IMR-90 (cell line): Measurements from ENCODE around the gene POU2AF1. TPM values are rescaled to one million over a fixed set of nuclear protein-coding genes. Genes with fewer than 3 reads are reported as not detected.

Experiments used
- ATAC-seq: fragments of 200-7000 bp; cut with Tn5 transposase; 2 replicates; pipeline ENCODE4 v1.9.1; 2020; ENCODE audit warnings: low read depth, mild to moderate bottlenecking, moderate library complexity
- BruUV-seq: library from RNA; stranded (reverse); fragments of 400-500 nt; replicated peaks from 2 replicates; lab custom pipeline; 2021; lab: Mats Ljungman, UMichigan
- CTCF ChIA-PET: fragments of 300-600 bp; formaldehyde crosslinking; extraction: SDS; loops from one replicate; lab custom pipeline; 2021; ENCODE audit warnings: antibody characterized with exemption; lab: Yijun Ruan, JAX
- POLR2A ChIA-PET: fragments of 300-600 bp; sonication (Branson Sonifier 250); formaldehyde crosslinking; loops from one replicate; lab custom pipeline; 2022; ENCODE audit warnings: antibody characterized with exemption; ENCODE audit not compliant: unreplicated experiment; lab: Charles Lee
- DNase-seq: peaks from one replicate; pipeline ENCODE4 v3.0.0; 2013
- H2AFZ ChIP-seq: replicated peaks from 2 replicates; pipeline ENCODE3; 2013; ENCODE audit warnings: low read length, mild to moderate bottlenecking; ENCODE audit not compliant: poor library complexity
- H2AK5ac ChIP-seq: 2 replicates; pipeline ENCODE4 v1.6.1; 2013; ENCODE audit warnings: low read depth, low read length, inconsistent platforms
- H2AK9ac ChIP-seq: replicated peaks from 2 replicates; pipeline ENCODE3; 2013; ENCODE audit warnings: mild to moderate bottlenecking, low read depth, low read length, moderate library complexity; ENCODE audit not compliant: poor library complexity
- H2BK120ac ChIP-seq: 2 replicates; pipeline ENCODE4 v1.6.1; 2013; ENCODE audit warnings: low read depth, low read length, inconsistent platforms
- H2BK15ac ChIP-seq: 3 replicates; pipeline ENCODE4 v1.6.1; 2013; ENCODE audit warnings: low read depth, low read length, inconsistent platforms
- H2BK20ac ChIP-seq: 2 replicates; pipeline ENCODE4 v1.6.1; 2013; ENCODE audit warnings: low read depth, mild to moderate bottlenecking, inconsistent platforms, low read length, moderate library complexity
- H2BK5ac ChIP-seq: 2 replicates; pipeline ENCODE4 v1.6.1; 2013; ENCODE audit warnings: mild to moderate bottlenecking, low read depth, low read length, inconsistent platforms; ENCODE audit not compliant: poor library complexity, severe bottlenecking
- H3K14ac ChIP-seq: replicated peaks from 2 replicates; pipeline ENCODE4 v1.6.1; 2013; ENCODE audit warnings: low read depth, low read length, inconsistent platforms
- H3K18ac ChIP-seq: 2 replicates; pipeline ENCODE4 v1.6.1; 2013; ENCODE audit warnings: low read depth, low read length, control low read depth
- H3K23ac ChIP-seq: 2 replicates; pipeline ENCODE4 v1.6.1; 2013; ENCODE audit warnings: low read depth, low read length, inconsistent platforms
- H3K27ac ChIP-seq: 2 replicates; pipeline ENCODE4 v1.5.1; 2013; ENCODE audit warnings: mild to moderate bottlenecking, control low read depth, low read length; ENCODE audit not compliant: insufficient read depth
- H3K27me3 ChIP-seq: 2 replicates; pipeline ENCODE4 v1.6.1; 2013; ENCODE audit warnings: low read length; ENCODE audit not compliant: control insufficient read depth, insufficient read depth
- H3K36me3 ChIP-seq: 2 replicates; pipeline ENCODE4 v1.6.1; 2013; ENCODE audit warnings: low read length, mixed read lengths; ENCODE audit not compliant: control insufficient read depth, insufficient read depth
- H3K4ac ChIP-seq: 2 replicates; pipeline ENCODE4 v1.6.1; 2013; ENCODE audit warnings: low read depth, low read length, inconsistent platforms
- H3K4me1 ChIP-seq: 2 replicates; pipeline ENCODE4 v1.6.1; 2013; ENCODE audit warnings: low read length, mixed read lengths; ENCODE audit not compliant: control insufficient read depth, insufficient read depth
- H3K4me2 ChIP-seq: 2 replicates; pipeline ENCODE4 v1.6.1; 2013; ENCODE audit warnings: low read depth, mild to moderate bottlenecking, control low read depth, low read length, moderate library complexity
- H3K4me3 ChIP-seq: 2 replicates; pipeline ENCODE4 v1.5.1; 2013; ENCODE audit warnings: low read depth, mild to moderate bottlenecking, control low read depth, low read length, moderate library complexity; ENCODE audit not compliant: insufficient read depth
- H3K56ac ChIP-seq: 2 replicates; pipeline ENCODE4 v1.6.1; 2013; ENCODE audit warnings: low read length, inconsistent platforms; ENCODE audit not compliant: insufficient read depth; ENCODE audit errors: extremely low read depth
- H3K79me1 ChIP-seq, 2 experiments: 2 replicates each; pipeline ENCODE4 v1.6.1; 2013; ENCODE audit warnings: low read length in 2 of 2, inconsistent platforms in 1 of 2, low read depth in 1 of 2
- H3K9ac ChIP-seq: 2 replicates; pipeline ENCODE4 v1.6.1; 2013; ENCODE audit warnings: low read depth, low read length, control low read depth
- H3K9me1 ChIP-seq: 2 replicates; pipeline ENCODE4 v1.6.1; 2013; ENCODE audit warnings: low read length, inconsistent platforms; ENCODE audit not compliant: insufficient read depth
- H3K9me3 ChIP-seq: 2 replicates; pipeline ENCODE4 v1.6.1; 2013; ENCODE audit warnings: low read length; ENCODE audit not compliant: control insufficient read depth, insufficient read depth
- H4K20me1 ChIP-seq: 2 replicates; pipeline ENCODE4 v1.6.1; 2013; ENCODE audit warnings: low read length, inconsistent platforms; ENCODE audit not compliant: insufficient read depth
- H4K5ac ChIP-seq: 2 replicates; pipeline ENCODE4 v1.6.1; 2013; ENCODE audit warnings: mild to moderate bottlenecking, low read depth, low read length, control low read depth
- H4K8ac ChIP-seq, 2 experiments: 2 replicates each; pipeline ENCODE4 v1.6.1; 2013; ENCODE audit warnings: low read depth in 2 of 2, low read length in 2 of 2, control low read depth in 1 of 2, inconsistent platforms in 1 of 2
- H4K91ac ChIP-seq: 2 replicates; pipeline ENCODE4 v1.6.1; 2013; ENCODE audit warnings: low read depth, low read length, inconsistent platforms; ENCODE audit not compliant: insufficient read depth
- BHLHE40 ChIP-seq: fragments of 150-350 bp; IDR thresholded peaks from 2 replicates; pipeline ENCODE4 v1.6.1; 2016; ENCODE audit warnings: mild to moderate bottlenecking, low read depth, low read length
- CEBPB ChIP-seq: IDR thresholded peaks from 2 replicates; pipeline ENCODE4 v1.6.1; 2012; ENCODE audit warnings: low read depth, low read length, improper control_type of control experiment
- CHD1 ChIP-seq: IDR thresholded peaks from 2 replicates; pipeline ENCODE4 v1.6.1; 2012; ENCODE audit warnings: low read depth, low read length, improper control_type of control experiment
- CTCF ChIP-seq: conservative IDR thresholded peaks from 2 replicates; pipeline ENCODE4 v1.5.1; 2012; ENCODE audit warnings: mild to moderate bottlenecking, low read depth, low read length, improper control_type of control experiment
- ELK1 ChIP-seq: fragments of 150-350 bp; IDR thresholded peaks from 2 replicates; pipeline ENCODE4 v1.6.1; 2016; ENCODE audit warnings: low read depth, mild to moderate bottlenecking, low read length, moderate library complexity, borderline replicate concordance
- FOS ChIP-seq: fragments of 150-350 bp; IDR thresholded peaks from 2 replicates; pipeline ENCODE4 v1.6.1; 2016; ENCODE audit warnings: low read depth, low read length
- MAFK ChIP-seq: IDR thresholded peaks from 2 replicates; pipeline ENCODE4 v1.6.1; 2012; ENCODE audit warnings: low read depth, low read length, improper control_type of control experiment
- MAZ ChIP-seq: IDR thresholded peaks from 2 replicates; pipeline ENCODE4 v1.6.1; 2012; ENCODE audit warnings: low read depth, mild to moderate bottlenecking, low read length, improper control_type of control experiment, moderate library complexity, borderline replicate concordance
- RAD21 ChIP-seq: IDR thresholded peaks from 2 replicates; pipeline ENCODE4 v1.6.1; 2012; ENCODE audit warnings: low read length, improper control_type of control experiment
- SMC3 ChIP-seq: fragments of 150-350 bp; IDR thresholded peaks from 2 replicates; pipeline ENCODE4 v1.6.1; 2016; ENCODE audit warnings: low read depth, mild to moderate bottlenecking, antibody characterized with exemption, low read length, moderate library complexity
- WGBS, 2 experiments: methylation state at CpG; one replicate each; pipeline versions ENCODE4 v1.1.5 to v1.1.7; 2013; ENCODE audit warnings: missing lambda C conversion rate in 2 of 2; ENCODE audit not compliant: insufficient read length in 1 of 2; ENCODE audit errors: extremely low coverage in 2 of 2; 5-methylcytosine and 5-hydroxymethylcytosine counted together
- dilution Hi-C: fragments of 300-500 bp; cut with HindIII; formaldehyde crosslinking; loops from one replicate; pipeline ENCODE4 v1.14.3; 2018; ENCODE audit warnings: low sequenced_read_pairs; ENCODE audit not compliant: unreplicated experiment
- in situ Hi-C: fragments of 300-500 bp; cut with MboI; formaldehyde crosslinking; loops from 3 replicates; pipeline ENCODE4 v1.14.3; 2019; ENCODE audit warnings: low sequenced_read_pairs, inconsistent platforms, mixed read lengths
- intact Hi-C: fragments of 100-400 bp; cut with micrococcal nuclease; formaldehyde crosslinking; loops from 2 replicates; pipeline ENCODE4 v1.10.0; 2022
- polyA plus RNA-seq, 3 experiments: library from polyadenylated mRNA; depleted of rRNA; stranded (reverse); fragments of >200 nt; gene quantifications; 2 replicates each; pipeline ENCODE4 v1.2.3, GENCODE V29; 2012; ENCODE audit warnings: low replicate concordance in 1 of 3
- total RNA-seq: library from RNA; depleted of rRNA; stranded (reverse); fragments of >200 nt; gene quantifications from 2 replicates; pipeline ENCODE4 v1.2.3, GENCODE V29; 2012
- TF ChIP-seq, protein P1 (sequence below): fragments of 150-350 bp; IDR thresholded peaks from 2 replicates; pipeline ENCODE4 v1.6.1; 2017; ENCODE audit warnings: mild to moderate bottlenecking, antibody characterized with exemption, low read length, low read depth

The POU2AF1 gene
- total and polyA plus RNA-seq, 2 of the 4 experiments (the other 2 are of a cell fraction): not detected

DNA sequence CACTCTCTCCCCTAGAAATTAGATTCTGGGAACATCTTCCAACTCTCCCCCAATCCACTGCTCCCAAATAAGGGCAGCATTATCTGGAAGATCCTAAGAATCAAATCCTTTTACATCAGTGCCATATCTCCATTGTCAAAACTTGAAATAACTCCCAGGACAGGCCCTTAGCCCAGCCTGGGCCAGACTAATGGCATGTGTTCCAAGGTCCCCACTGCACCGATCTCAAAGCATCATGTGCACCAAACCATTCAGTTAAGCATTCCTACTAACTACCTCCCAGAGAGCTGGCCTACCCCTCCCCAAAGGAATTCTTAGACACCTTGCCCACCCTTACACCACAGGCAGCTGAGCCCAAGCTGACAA lies 44.2 kb upstream of the POU2AF1 start:
- H3K56ac ChIP-seq: no peak overlapping the region
- H3K4me3 ChIP-seq: no peak overlapping the region
- no TSS peak for BruUV-seq
- no peaks in the 10 kb centered on the region for H3K9me3 ChIP-seq
- H2AK9ac ChIP-seq: no peak overlapping the region
- no peak overlapping the region for H2BK120ac ChIP-seq
- CTCF ChIA-PET: interaction anchor here (0.6 to 2.7 kb wide), 6 partner anchors 9 to 169 kb away, joined by 3 to 21 read pairs (median 3); no protein-coding TSS in a partner anchor
- no peak overlapping the region for H3K23ac ChIP-seq
- peak overlapping the region; percentile 24 for H2AFZ ChIP-seq
- H3K79me1 ChIP-seq: no peaks in the 10 kb centered on the region
- no peak overlapping the region for H3K9ac ChIP-seq
- H3K9me1 ChIP-seq: 0 out of 2 replicates have a peak, but pooled peaks cover 1% of the 10 kb centered on the region
- no peak overlapping the region for H3K14ac ChIP-seq
- no peak overlapping the region for H3K4me2 ChIP-seq
- TF ChIP-seq BHLHE40 (no peak), RAD21 (no peak), SMC3 (no peak), CHD1 (no peak), FOS (no peak), CTCF (no peak), ELK1 (no peak), MAZ (no peak), CEBPB (no peak), MAFK (no peak)
- TF ChIP-seq, protein P1, sequence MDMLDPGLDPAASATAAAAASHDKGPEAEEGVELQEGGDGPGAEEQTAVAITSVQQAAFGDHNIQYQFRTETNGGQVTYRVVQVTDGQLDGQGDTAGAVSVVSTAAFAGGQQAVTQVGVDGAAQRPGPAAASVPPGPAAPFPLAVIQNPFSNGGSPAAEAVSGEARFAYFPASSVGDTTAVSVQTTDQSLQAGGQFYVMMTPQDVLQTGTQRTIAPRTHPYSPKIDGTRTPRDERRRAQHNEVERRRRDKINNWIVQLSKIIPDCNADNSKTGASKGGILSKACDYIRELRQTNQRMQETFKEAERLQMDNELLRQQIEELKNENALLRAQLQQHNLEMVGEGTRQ: no peak
- H3K27ac ChIP-seq: no peak overlapping the region
- H3K18ac ChIP-seq: no peak overlapping the region
- ATAC-seq (peak; percentile 37; the same call in 1 of the 2 replicates), DNase-seq (no peak)
- no peak overlapping the region for H3K4ac ChIP-seq
- peaks cover 16% of the 10 kb centered on the region for H3K27me3 ChIP-seq
- H2BK5ac ChIP-seq: no peak overlapping the region
- H4K5ac ChIP-seq: no peak overlapping the region
- in situ Hi-C loops: no loop called here
- intact Hi-C loops: loop anchor here (1.0 kb wide), 1 partner anchor 140 kb away; no protein-coding TSS in a partner anchor
- H4K20me1 ChIP-seq: no peaks in the 10 kb centered on the region
- H2BK20ac ChIP-seq: no peak overlapping the region
- H4K91ac ChIP-seq: no peak overlapping the region
- dilution Hi-C loops: no loop called here
- H4K8ac ChIP-seq: no peak overlapping the region
- no peak overlapping the region for H2AK5ac ChIP-seq
- peaks cover under 1% of the 10 kb centered on the region; the same call in 1 of the 2 replicates for H3K4me1 ChIP-seq
- POLR2A ChIA-PET: no interaction called here
- no peak overlapping the region for H2BK15ac ChIP-seq
- WGBS, 2 experiments: 86% methylated on average over 1 of the region's 1 CpG; no CpG with 5 or more reads in 1 of the 2 experiments
- H3K36me3 ChIP-seq: no peaks in the 10 kb centered on the region
